Central memory CD8-positive, alpha-beta T cell (primary cell): ENCODE data around the gene USP46.
A peak's percentile ranks its signal among the peaks of the same experiment; 100 is the strongest.

ENCODE experiments used
- ATAC-seq: fragments of 150-1000 bp; cut with Tn5 transposase; replicated peaks from 2 replicates; pipeline ENCODE4 v1.10.0; 2022; ENCODE audit warnings: mild to moderate bottlenecking, moderate FRiP score, moderate number of reproducible peaks; ENCODE audit not compliant: poor library complexity, severe bottlenecking; ENCODE audit errors: extremely low read depth
- DNase-seq, 2 donors: peaks; one replicate each; pipeline ENCODE4 v3.0.0; 2021; ENCODE audit warnings: low spot score in 2 of 2
- H3K27ac Mint-ChIP-seq: one replicate; pipeline ENCODE4 v1.8.0; 2022; ENCODE audit warnings: low read depth, mild to moderate bottlenecking, moderate library complexity, mixed read lengths
- H3K27me3 Mint-ChIP-seq: one replicate; pipeline ENCODE4 v1.8.0; 2022; ENCODE audit warnings: mixed read lengths
- H3K36me3 Mint-ChIP-seq: one replicate; pipeline ENCODE4 v1.8.0; 2022; ENCODE audit warnings: mild to moderate bottlenecking, moderate library complexity, mixed read lengths; ENCODE audit not compliant: insufficient read depth
- H3K4me1 Mint-ChIP-seq: one replicate; pipeline ENCODE4 v1.8.0; 2022; ENCODE audit warnings: mixed read lengths
- H3K4me3 Mint-ChIP-seq: one replicate; pipeline ENCODE4 v1.8.0; 2022; ENCODE audit warnings: mild to moderate bottlenecking, moderate library complexity, mixed read lengths
- H3K9me3 Mint-ChIP-seq: one replicate; pipeline ENCODE4 v1.8.0; 2022; ENCODE audit warnings: mixed read lengths

The USP46 gene

GRCh38 chr4:52548818-52549570, 110.1 kb downstream of the USP46 start:
- no peaks in the 10 kb centered on the region for H3K36me3 Mint-ChIP-seq
- peaks cover 48% of the 10 kb centered on the region for H3K27me3 Mint-ChIP-seq
- ATAC-seq (no peak), DNase-seq (no peak)
- no peaks in the 10 kb centered on the region for H3K4me1 Mint-ChIP-seq
- no peak overlapping the region for H3K4me3 Mint-ChIP-seq
- H3K27ac Mint-ChIP-seq: no peak overlapping the region
- no peaks in the 10 kb centered on the region for H3K9me3 Mint-ChIP-seq

- H3K36me3 Mint-ChIP-seq: no peaks in the 10 kb centered on the region
- peaks cover 32% of the 10 kb centered on the region for H3K27me3 Mint-ChIP-seq
- no peak overlapping the region for H3K27ac Mint-ChIP-seq
- DNase-seq: no peak
- no peaks in the 10 kb centered on the region for H3K9me3 Mint-ChIP-seq
- H3K4me1 Mint-ChIP-seq: no peaks in the 10 kb centered on the region
- ATAC-seq: no peak
- no peak overlapping the region for H3K4me3 Mint-ChIP-seq
Measured at GRCh38 chr4:52546449-52546848, 112.7 kb downstream of the USP46 start.

GRCh38 chr4:52545099-52546069, 113.7 kb downstream of the USP46 start:
- Mint-ChIP-seq H3K4me1 (no peaks in the 10 kb centered on the region), H3K27me3 (peaks cover 24% of the 10 kb centered on the region), H3K4me3 (no peak overlapping the region), H3K9me3 (no peaks in the 10 kb centered on the region), H3K27ac (no peak overlapping the region), H3K36me3 (no peaks in the 10 kb centered on the region)
- DNase-seq: peak; percentile 23 to 40
- no peak for ATAC-seq
